Subcutaneous adipose tissue (tissue), 4 donors: ENCODE results near the gene RPS25. TPM values are rescaled to one million over a fixed set of nuclear protein-coding genes. Genes with fewer than 3 reads are reported as not detected.

Experiments used
- total RNA-seq, 4 donors: library from RNA; depleted of rRNA; stranded (reverse); fragments of >200 nt; gene quantifications; one replicate each; pipeline ENCODE4 v1.1.0, GENCODE V29; 2016
- TF ChIP-seq, protein P1 (sequence below): fragments of 450-650 bp; IDR thresholded peaks from one replicate; pipeline ENCODE4 v1.5.1; 2016; ENCODE audit warnings: low read depth, mild to moderate bottlenecking, control low read depth, antibody characterized with exemption, moderate library complexity

Gene RPS25
- total RNA-seq: 1,000 to 10,000 TPM in 3 of 4 donors, 100 to 1,000 TPM in 1; 986 to 3,365 (median 1,501) TPM

DNA sequence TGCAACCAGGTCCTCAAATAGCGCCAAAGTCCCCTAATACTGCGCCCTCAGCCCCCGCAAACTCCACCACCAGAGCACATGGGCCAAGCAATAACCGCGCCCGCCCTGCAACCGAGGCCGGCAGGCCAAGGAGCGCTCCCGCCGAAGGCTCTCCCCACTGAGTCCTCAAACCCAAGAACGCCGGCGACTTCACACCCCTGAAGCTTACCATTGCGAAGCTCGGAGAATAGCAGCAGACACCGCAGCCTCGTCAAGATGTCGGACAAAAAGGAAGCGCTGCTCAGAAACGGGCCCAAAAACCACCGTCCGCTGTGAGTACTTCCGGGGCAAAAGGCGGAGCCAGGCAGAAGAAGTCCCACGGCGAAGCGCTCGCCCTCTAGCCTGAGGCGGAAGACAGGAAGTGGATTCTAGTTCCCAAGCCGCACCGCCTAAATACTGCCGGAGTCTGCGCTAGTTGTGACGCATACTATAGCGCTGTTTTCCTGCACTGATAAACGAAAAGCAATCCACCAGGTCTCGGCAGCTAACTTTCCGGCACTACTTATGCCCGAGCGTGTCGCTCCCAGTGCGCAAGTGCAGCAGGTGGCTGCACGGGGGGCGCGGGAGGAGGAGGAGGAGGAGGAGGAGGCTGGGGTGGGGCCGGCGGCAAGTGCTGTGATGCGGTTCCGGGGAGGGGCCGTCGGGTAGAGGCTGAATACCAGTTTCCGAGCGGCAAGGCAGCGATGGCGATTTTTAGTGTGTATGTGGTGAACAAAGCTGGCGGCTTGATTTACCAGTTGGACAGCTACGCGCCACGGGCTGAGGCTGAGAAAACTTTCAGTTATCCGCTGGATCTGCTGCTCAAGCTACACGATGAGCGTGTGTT lies at the start of gene RPS25, which contains the start of gene TRAPPC4:
Gene RPS25 (minus strand): TSS at position 270 of the 865 bp plus-strand sequence. CDS start 59 bp downstream, at position 211.
Gene TRAPPC4 (plus strand): TSS at position 693 of the 865 bp plus-strand sequence. CDS start 30 bp downstream, at position 723.
- TF ChIP-seq, protein P1, sequence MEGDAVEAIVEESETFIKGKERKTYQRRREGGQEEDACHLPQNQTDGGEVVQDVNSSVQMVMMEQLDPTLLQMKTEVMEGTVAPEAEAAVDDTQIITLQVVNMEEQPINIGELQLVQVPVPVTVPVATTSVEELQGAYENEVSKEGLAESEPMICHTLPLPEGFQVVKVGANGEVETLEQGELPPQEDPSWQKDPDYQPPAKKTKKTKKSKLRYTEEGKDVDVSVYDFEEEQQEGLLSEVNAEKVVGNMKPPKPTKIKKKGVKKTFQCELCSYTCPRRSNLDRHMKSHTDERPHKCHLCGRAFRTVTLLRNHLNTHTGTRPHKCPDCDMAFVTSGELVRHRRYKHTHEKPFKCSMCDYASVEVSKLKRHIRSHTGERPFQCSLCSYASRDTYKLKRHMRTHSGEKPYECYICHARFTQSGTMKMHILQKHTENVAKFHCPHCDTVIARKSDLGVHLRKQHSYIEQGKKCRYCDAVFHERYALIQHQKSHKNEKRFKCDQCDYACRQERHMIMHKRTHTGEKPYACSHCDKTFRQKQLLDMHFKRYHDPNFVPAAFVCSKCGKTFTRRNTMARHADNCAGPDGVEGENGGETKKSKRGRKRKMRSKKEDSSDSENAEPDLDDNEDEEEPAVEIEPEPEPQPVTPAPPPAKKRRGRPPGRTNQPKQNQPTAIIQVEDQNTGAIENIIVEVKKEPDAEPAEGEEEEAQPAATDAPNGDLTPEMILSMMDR: no peak

DNA sequence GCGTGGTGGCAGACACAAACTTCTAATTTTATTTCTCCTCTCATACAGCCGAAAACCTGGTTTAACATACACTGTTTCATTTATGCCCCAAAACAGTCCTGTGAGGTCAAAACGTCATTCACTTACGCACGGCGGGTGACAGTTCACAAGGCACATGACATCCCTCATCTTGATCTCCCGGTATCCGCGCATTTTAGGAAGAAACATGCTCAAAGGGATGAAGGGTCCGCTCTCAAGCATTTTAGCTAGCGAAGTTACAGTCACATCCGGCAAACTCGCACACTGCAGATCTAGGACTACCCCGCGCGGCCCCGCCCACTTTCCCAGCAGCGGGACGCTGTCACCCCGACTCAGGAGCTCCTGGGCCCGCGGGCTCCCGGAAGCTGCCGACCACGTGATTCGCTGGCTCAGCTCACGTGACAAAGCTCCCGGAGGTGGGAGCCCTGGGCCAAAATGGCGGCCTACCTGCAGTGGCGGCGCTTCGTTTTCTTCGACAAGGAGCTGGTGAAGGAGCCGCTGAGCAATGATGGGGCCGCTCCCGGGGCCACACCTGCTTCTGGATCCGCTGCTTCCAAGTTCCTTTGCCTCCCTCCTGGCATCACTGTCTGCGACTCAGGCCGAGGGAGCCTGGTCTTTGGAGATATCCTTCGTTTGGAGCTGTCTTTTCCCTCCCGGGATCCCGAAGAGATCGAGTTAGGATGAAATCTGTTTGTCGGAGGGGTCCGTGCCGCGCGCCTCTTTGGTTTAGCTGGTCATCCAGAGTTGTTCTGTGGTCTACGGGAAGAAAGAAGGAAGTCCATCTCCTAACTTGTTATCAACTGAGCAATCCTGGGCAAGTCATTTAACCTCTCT lies 49.5 kb upstream of the RPS25 start, which contains the start of gene VPS11:
Gene VPS11 (plus strand): TSS at position 448 of the 852 bp plus-strand sequence. CDS start 6 bp downstream, at position 454.
- TF ChIP-seq, protein P1: no peak

DNA sequence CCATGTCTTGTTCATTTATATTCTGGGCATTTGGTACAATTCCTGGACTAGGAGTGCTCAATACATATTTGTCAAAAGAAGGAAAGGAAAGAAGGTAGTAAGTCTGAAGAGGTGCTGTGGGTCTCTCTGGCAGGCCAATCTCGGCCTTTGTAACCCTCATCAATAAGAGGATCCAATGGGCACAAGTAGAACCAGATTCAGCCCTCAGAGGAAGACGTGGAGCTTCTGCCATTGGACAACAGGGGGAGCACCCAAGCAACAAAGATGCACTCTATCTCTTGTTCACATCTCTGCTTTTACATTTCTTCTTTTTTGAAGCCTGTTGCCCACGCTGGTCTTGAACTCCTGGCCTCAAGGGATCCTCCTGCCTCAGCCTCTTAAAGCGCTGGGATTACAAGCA lies 47.2 kb upstream of the RPS25 start:
- TF ChIP-seq, protein P1: no peak

DNA sequence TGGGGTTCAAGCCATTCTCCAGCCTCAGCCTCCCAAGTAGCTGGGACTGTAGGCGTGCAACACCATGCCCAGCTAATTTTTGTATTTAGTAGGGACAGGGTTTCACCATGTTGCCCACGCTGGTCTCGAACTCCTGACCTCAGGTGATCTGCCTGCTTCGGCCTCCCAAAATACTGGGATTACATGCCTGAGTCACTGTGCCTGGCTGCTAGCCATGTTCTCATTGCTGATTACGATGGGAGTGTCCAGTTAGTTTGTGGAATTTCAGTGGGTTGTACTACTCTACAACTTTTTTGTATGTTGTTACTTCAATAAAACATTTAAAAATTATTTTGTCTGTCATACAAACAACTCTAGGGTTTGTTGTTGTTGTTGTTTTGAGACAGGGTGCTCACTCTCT lies 44.6 kb upstream of the RPS25 start:
- TF ChIP-seq, protein P1: no peak

DNA sequence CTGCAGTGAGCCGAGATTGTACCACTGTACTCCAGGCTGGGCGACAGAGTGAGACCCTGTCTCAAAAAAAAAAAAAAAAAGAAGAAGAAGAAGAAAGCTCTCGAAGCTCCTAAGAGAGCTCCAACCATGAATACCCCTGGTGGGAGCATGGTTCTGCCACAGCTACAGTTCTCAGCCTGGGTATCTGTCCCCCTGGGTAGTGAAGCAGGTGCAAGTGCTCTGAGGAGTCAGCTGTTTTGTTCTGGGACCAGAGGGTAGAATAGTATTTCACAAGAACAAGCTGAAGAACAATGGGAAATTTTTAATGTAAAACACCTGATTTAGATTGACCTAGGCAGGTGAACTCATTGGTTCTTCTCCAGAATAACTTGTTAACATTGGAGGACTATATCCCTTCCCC lies 43.1 kb upstream of the RPS25 start:
- TF ChIP-seq, protein P1: no peak

DNA sequence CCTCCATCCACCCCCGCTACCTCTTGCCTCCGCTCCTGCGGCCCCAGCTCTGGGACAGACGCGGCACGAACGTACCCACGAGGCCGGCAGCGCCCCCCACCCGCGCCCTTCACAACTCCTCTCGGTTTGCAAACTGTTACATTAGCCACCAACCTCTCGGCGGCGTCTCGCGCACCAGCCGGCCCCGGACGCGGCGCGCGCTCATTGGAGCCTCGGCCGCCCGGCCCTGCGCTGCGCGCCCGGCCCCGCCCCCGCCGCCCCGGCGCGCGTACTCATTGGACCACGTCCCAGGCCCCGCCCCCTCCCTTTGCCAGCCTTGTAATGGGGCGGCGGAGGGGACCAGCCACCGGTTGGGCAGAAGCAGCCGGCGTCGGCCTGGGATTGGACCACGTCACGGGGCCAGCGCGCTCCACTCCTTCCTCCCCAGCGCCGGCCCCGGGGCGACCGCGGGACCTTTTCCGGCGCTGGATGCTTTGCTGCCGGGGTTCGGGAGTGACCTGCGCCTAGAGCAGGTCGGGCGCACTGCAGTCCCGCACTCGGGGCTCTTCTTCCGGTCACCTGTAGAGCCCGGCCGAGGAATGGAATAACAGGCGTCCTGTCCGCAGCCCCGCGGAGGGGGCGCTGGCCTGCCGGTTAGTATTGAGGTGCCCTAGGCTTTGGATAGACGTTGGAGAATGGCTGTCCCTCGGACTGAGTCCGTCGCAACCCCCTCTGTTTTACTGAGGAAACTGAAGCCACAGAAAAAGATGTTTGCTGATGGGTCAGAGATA lies 39.0 kb upstream of the RPS25 start, which contains the start of gene HYOU1:
Gene HYOU1 (minus strand): TSS at position 206 of the 770 bp plus-strand sequence. CDS start 1,045 bp downstream, outside the sequence.
- TF ChIP-seq, protein P1: no peak
